Measurements from ENCODE around the gene NOTCH2NLA.
"Not testable (repeated sequence)": the region's sequence is repeated elsewhere in the genome, so short reads cannot be mapped to it uniquely, and the experiment has no call there.

GRCh38 chr1:146257992-146258552, 29.3 kb upstream of the NOTCH2NLA start:
- not testable (repeated sequence) for TF ChIP-seq ZC3H10 (CRISPR knock-in tag; IDR thresholded peaks at IDR 0.05); SNAI2 (CRISPR knock-in tag; IDR thresholded peaks at IDR 0.05); POU6F1 (CRISPR knock-in tag; IDR thresholded peaks at IDR 0.05; ENCODE audit: borderline replicate concordance, low read depth); CREB5 (CRISPR knock-in tag; IDR thresholded peaks at IDR 0.05; ENCODE audit: low read depth); GLIS3 (CRISPR knock-in tag; IDR thresholded peaks at IDR 0.05); PATZ1 (CRISPR knock-in tag; IDR thresholded peaks at IDR 0.05; ENCODE audit: borderline replicate concordance); ZFP30 (CRISPR knock-in tag; IDR thresholded peaks at IDR 0.05); CSDC2 (CRISPR knock-in tag; IDR thresholded peaks at IDR 0.05); CSRNP3 (CRISPR knock-in tag; IDR thresholded peaks at IDR 0.05); TOX (CRISPR knock-in tag; IDR thresholded peaks at IDR 0.05; ENCODE audit: borderline replicate concordance); PPARA (CRISPR knock-in tag; IDR thresholded peaks at IDR 0.05; ENCODE audit: borderline replicate concordance); ISL1 (CRISPR knock-in tag; IDR thresholded peaks at IDR 0.05); RARB (CRISPR knock-in tag; IDR thresholded peaks at IDR 0.05)
